Pancreas (tissue), 10 donors: Measurements from ENCODE around the gene POF1B. TPM values are rescaled to one million over a fixed set of nuclear protein-coding genes. Genes with fewer than 3 reads are reported as not detected.
"Not testable (repeated sequence)": the region's sequence is repeated elsewhere in the genome, so short reads cannot be mapped to it uniquely, and the experiment has no call there.

Experiments
- ATAC-seq, 4 donors: fragments of 200-7000 bp; cut with Tn5 transposase; one replicate each; pipeline versions ENCODE4 v1.8.0 to v1.9.1; 2020; ENCODE audit warnings: mild to moderate bottlenecking in 4 of 4, moderate library complexity in 4 of 4
- DNase-seq, 6 donors: peaks; one replicate each; pipeline ENCODE4 v3.0.0-alpha.2; 2020
- FAIRE-seq: peaks from 2 replicates; lab custom pipeline; 2012; peaks lifted over from hg19 to GRCh38; lab: Jason Lieb, UNC
- H3K27ac ChIP-seq, 4 donors: fragments of 200-600 bp; sonication (generic); 1 replicate in 3 of 4; 2 replicates in 1 of 4; pipeline versions ENCODE4 v1.5.0 to v1.8.0; 2020
- H3K27me3 ChIP-seq, 4 donors: fragments of 200-600 bp; one replicate each; pipeline ENCODE4 v1.8.0; 2021
- H3K36me3 ChIP-seq, 3 donors: fragments of 200-600 bp; sonication (generic) in 1 of 3; one replicate each; pipeline versions ENCODE4 v1.5.0 to v1.8.0; 2020 to 2021
- H3K4me1 ChIP-seq, 3 donors: fragments of 200-600 bp; one replicate each; pipeline ENCODE4 v1.8.0; 2021
- H3K4me3 ChIP-seq, 4 donors: fragments of 200-600 bp; sonication (generic) in 2 of 4; one replicate each; pipeline versions ENCODE4 v1.5.0 to v1.8.0; 2020 to 2021
- H3K9me3 ChIP-seq, 4 donors: fragments of 200-600 bp; one replicate each; pipeline ENCODE4 v1.8.0; 2021
- CTCF ChIP-seq, 4 donors: fragments of 200-600 bp; sonication (generic) in 3 of 4; IDR thresholded peaks; one replicate each; pipeline versions ENCODE4 v1.5.0 to v1.8.0; 2021; ENCODE audit warnings: antibody characterized with exemption in 4 of 4
- WGBS, 2 donors: extraction: QIAGEN DNeasy Blood & Tissue Kit; methylation state at CpG; one replicate each; pipeline ENCODE4 v1.1.7; 2013; 5-methylcytosine and 5-hydroxymethylcytosine counted together
- intact Hi-C, 3 donors: fragments of 100-400 bp; cut with DNase I; formaldehyde crosslinking; loops; one replicate each; pipeline versions ENCODE4 v1.11.1 to v1.14.2; 2022
- polyA plus RNA-seq, 2 donors: library from polyadenylated mRNA; stranded (reverse); fragments of 200-250 nt; gene quantifications; one replicate each; pipeline ENCODE4 v1.2.3, GENCODE V29; 2013
- total RNA-seq, 6 donors: library from RNA; stranded (reverse); fragmentation: NEBNext Ultra II Directional in 4 of 6; extraction: Animal tissue kit (Norgen Biotek cat#: 25700) in 4 of 6; gene quantifications; one replicate each; pipeline versions ENCODE4 v1.2.1 to v1.2.4, GENCODE V29; 2021 to 2023
- donor health status: healthy with polysubstance abuse.
- donor health status: DM: no; HTN: no; CAD: no; lungs with moderate emphysema.
- donor health status: DM: no; HTN: no; CAD: no.
- donor health status: control.
- donor health status: control.
- donor health status: Bipolar disorder and iron deficiency.
- donor health status: DM: yes; HTN: yes; CAD: no.
- donor health status: DM: no; HTN: no; CAD: no.
- donor health status: DM: no; HTN: no; CAD: no.
- donor health status: DM: yes; HTN: yes; CAD: no.

POF1B gene
- total and polyA plus RNA-seq, 8 donors: 2.4 to 17.9 (median 6.0) TPM

GRCh38 chrX:85309717-85310116, 69.7 kb downstream of the POF1B start:
- 53 to 90% methylated on average over 2 of the region's 2 CpGs for WGBS, 2 donors
- Histone ChIP-seq H3K27ac (no peak overlapping the region), H3K27me3 (no peaks in the 10 kb centered on the region), H3K36me3 (no peaks in the 10 kb centered on the region), H3K4me3 (no peak overlapping the region), H3K4me1 (no peaks in the 10 kb centered on the region), H3K9me3 (no peaks in the 10 kb centered on the region)
- ATAC-seq: no peak
- no peak for DNase-seq
- no peak for TF ChIP-seq CTCF (IDR thresholded peaks at IDR 0.05)
- intact Hi-C loops: no loop called here
- no peak for FAIRE-seq

DNA sequence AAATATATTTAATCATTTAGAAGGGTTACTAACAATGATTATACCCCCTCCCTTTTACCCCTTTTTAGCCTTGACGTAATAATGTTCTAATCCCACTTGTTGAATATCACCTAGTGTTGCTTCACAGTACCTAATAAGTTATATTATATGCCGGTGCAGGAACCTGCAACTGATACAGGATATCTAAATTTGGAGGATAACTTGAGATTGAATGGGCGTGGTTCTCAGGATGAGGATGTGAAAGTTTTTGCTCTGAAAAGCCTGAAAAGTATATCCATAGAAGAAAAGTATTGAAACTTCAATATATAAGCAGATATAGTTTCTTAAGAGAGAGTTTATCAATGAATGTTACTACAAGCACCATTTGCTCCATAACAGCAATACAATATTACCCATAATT, 75.9 kb downstream of the POF1B start:
- no peak overlapping the region for H3K4me3 ChIP-seq
- intact Hi-C loops: no loop called here

DNA sequence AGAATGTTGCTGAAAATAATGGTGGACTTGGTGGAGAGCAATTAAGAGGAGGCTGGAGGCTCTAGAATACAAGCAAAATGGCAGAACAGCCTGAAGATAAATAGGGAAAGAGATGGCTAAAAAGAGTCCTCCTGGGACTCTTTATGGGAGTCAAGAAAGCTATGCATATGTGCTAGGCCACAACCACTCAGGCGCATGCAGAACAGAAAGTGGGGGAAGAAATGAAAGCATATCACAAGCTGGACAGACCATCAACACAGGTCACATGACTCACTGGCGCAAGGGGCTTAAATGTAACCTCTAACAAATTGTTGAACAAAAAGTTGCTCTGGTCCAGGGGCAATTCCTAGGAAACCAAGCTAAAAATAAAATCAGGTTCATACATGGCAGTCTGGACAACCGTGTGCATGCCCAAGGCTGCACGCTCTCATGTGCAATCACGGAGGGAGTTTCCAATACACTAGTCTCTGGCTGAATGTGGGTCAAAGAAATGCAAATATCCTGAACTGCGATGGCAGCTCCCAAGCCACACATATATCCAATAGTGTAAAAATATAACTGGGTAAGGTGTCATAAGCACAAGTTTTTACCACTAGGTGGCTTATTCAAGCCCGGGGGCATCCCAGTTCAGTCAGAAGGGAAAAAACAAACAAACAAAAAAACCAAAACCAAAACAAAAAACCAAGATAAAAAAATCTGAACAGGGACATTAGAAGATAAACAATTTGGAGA, 90.3 kb downstream of the POF1B start:
- H3K4me1 ChIP-seq: no peaks in the 10 kb centered on the region
- no peak overlapping the region for H3K4me3 ChIP-seq
- H3K27ac ChIP-seq: no peak overlapping the region
- no peaks in the 10 kb centered on the region for H3K36me3 ChIP-seq
- intact Hi-C loops: no loop called here
- ATAC-seq (no peak), DNase-seq (no peak), FAIRE-seq (no peak)
- no peak for TF ChIP-seq CTCF (IDR thresholded peaks at IDR 0.05)
- WGBS, 2 donors: 78 to 92% methylated on average over 7 of the region's 7 CpGs
- H3K9me3 ChIP-seq: no peaks in the 10 kb centered on the region
- no peaks in the 10 kb centered on the region for H3K27me3 ChIP-seq

More for the DNA sequence above, 75.9 kb downstream of the POF1B start:
- ATAC-seq (no peak), FAIRE-seq (no peak), DNase-seq (no peak)
- peaks cover 0 to 5% (median 0%) of the 10 kb centered on the region in 3 donors for H3K36me3 ChIP-seq
- H3K9me3 ChIP-seq: no peaks in the 10 kb centered on the region
- no peaks in the 10 kb centered on the region for H3K27me3 ChIP-seq
- 78 to 95% methylated on average over 3 of the region's 3 CpGs for WGBS, 2 donors
- TF ChIP-seq CTCF (IDR thresholded peaks at IDR 0.05): no peak
- no peaks in the 10 kb centered on the region for H3K4me1 ChIP-seq
- H3K27ac ChIP-seq: no peak overlapping the region

- H3K27ac ChIP-seq, H3K27me3 ChIP-seq, H3K36me3 ChIP-seq, H3K9me3 ChIP-seq, DNase-seq, H3K4me3 ChIP-seq, H3K4me1 ChIP-seq, FAIRE-seq, ATAC-seq, intact Hi-C loops: not testable (repeated sequence)
- 85 to 99% methylated on average over 6 of the region's 6 CpGs for WGBS, 2 donors
Measured at GRCh38 chrX:85285286-85285685, 94.2 kb downstream of the POF1B start.

GRCh38 chrX:85244450-85245211, 134.8 kb downstream of the POF1B start:
- Histone ChIP-seq H3K9me3 (no peaks in the 10 kb centered on the region), H3K4me3 (peak overlapping the region; percentile 29 to 50 (median 42)), H3K27me3 (peaks cover 0 to 16% (median 0%) of the 10 kb centered on the region in 4 donors), H3K4me1 (no peaks in the 10 kb centered on the region), H3K27ac (peak overlapping the region; percentile 44 to 62 (median 55)), H3K36me3 (no peaks in the 10 kb centered on the region)
- peak in 5 of 6 donors; percentile 2 to 55 (median 15) for DNase-seq
- FAIRE-seq: no peak
- ATAC-seq: peak; percentile 44 to 63 (median 62)
- WGBS, 2 donors: 0 to 26% methylated on average over 41 of the region's 42 CpGs
- TF ChIP-seq CTCF (IDR thresholded peaks at IDR 0.05): no peak
- intact Hi-C loops: no loop called here
